Left ventricle myocardium inferior (tissue), 1 donor: ENCODE measurements around the gene B3GNT9. TPM values are rescaled to one million over a fixed set of nuclear protein-coding genes. Genes with fewer than 3 reads are reported as not detected.

ENCODE experiments used
- DNase-seq: peaks from one replicate; pipeline ENCODE4 v3.0.0-alpha.2; 2020
- H3K27ac ChIP-seq: fragments of 200-600 bp; replicated peaks from 2 replicates; pipeline ENCODE4 v1.8.0; 2021
- H3K27me3 ChIP-seq: fragments of 200-600 bp; 2 replicates; pipeline ENCODE4 v1.8.0; 2021; ENCODE audit warnings: low read depth
- H3K36me3 ChIP-seq: fragments of 200-600 bp; 2 replicates; pipeline ENCODE4 v1.8.0; 2021
- H3K4me1 ChIP-seq: fragments of 200-600 bp; 2 replicates; pipeline ENCODE4 v1.8.0; 2021
- H3K4me3 ChIP-seq: fragments of 200-600 bp; 2 replicates; pipeline ENCODE4 v1.8.0; 2021; ENCODE audit warnings: mild to moderate bottlenecking, moderate library complexity
- H3K9me3 ChIP-seq: fragments of 200-600 bp; replicated peaks from 2 replicates; pipeline ENCODE4 v1.8.0; 2021
- intact Hi-C: fragments of 100-400 bp; cut with micrococcal nuclease; formaldehyde crosslinking; loops from one replicate; pipeline ENCODE4 v1.11.0; 2022
- total RNA-seq: library from RNA; stranded (reverse); fragmentation: NEBNext Ultra II Directional; extraction: Animal tissue kit (Norgen Biotek cat#: 25700); gene quantifications from one replicate; pipeline ENCODE4 v1.2.1, GENCODE V29; 2021
- TF ChIP-seq, protein P1 (sequence below): fragments of 200-600 bp; IDR thresholded peaks from 2 replicates; pipeline ENCODE4 v1.8.0; 2021; ENCODE audit warnings: antibody characterized with exemption, mild to moderate bottlenecking, borderline replicate concordance
- donor health status: DM: no; HTN: yes; CAD: no; lungs with severe emphysema.

B3GNT9 gene
- total RNA-seq, 1 donor from 2014 or later, result 9.8 TPM

GRCh38 chr16:67105246-67105645 is 45.6 kb downstream of the B3GNT9 start:
- no peak for DNase-seq
- intact Hi-C loops, result no loop called here
- Histone ChIP-seq H3K4me3 (no peak overlapping the region), H3K27ac (peak overlapping the region; percentile 13), H3K27me3 (no peaks in the 10 kb centered on the region), H3K4me1 (peaks cover 27% of the 10 kb centered on the region), H3K36me3 (peaks cover 5% of the 10 kb centered on the region), H3K9me3 (no peaks in the 10 kb centered on the region)
- TF ChIP-seq, protein P1, sequence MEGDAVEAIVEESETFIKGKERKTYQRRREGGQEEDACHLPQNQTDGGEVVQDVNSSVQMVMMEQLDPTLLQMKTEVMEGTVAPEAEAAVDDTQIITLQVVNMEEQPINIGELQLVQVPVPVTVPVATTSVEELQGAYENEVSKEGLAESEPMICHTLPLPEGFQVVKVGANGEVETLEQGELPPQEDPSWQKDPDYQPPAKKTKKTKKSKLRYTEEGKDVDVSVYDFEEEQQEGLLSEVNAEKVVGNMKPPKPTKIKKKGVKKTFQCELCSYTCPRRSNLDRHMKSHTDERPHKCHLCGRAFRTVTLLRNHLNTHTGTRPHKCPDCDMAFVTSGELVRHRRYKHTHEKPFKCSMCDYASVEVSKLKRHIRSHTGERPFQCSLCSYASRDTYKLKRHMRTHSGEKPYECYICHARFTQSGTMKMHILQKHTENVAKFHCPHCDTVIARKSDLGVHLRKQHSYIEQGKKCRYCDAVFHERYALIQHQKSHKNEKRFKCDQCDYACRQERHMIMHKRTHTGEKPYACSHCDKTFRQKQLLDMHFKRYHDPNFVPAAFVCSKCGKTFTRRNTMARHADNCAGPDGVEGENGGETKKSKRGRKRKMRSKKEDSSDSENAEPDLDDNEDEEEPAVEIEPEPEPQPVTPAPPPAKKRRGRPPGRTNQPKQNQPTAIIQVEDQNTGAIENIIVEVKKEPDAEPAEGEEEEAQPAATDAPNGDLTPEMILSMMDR, result no peak

- TF ChIP-seq, protein P1, result no peak
- Histone ChIP-seq H3K27me3 (no peaks in the 10 kb centered on the region), H3K36me3 (peaks cover 5% of the 10 kb centered on the region), H3K4me3 (no peak overlapping the region), H3K9me3 (no peaks in the 10 kb centered on the region), H3K4me1 (peaks cover 23% of the 10 kb centered on the region), H3K27ac (peak overlapping the region; percentile 13)
- intact Hi-C loops, result no loop called here
- DNase-seq, result no peak
Observed at GRCh38 chr16:67104845-67105244, 46.0 kb downstream of the B3GNT9 start.

DNA sequence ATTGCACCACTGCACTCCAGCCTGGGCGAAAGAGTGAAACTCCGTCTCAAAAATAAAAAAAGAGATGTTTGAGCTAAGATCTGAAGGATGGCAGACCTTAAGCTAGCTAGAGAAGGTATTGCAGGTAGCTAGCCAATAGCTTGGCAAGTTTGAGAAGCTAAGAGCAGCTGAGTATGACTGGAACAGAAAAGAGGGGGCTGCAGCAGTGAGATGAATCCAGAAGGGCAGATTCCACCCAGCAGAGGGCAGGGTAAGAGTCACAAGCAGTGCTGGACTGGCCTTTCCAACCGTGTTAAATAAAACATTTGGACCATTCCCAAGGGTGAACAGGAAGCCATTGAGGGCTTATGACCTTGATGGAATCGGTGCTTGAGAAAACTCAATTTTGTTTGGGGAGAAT is 46.7 kb downstream of the B3GNT9 start:
- DNase-seq, result no peak
- Histone ChIP-seq H3K36me3 (peaks cover 5% of the 10 kb centered on the region), H3K27me3 (no peaks in the 10 kb centered on the region), H3K4me3 (no peak overlapping the region), H3K27ac (no peak overlapping the region), H3K9me3 (no peaks in the 10 kb centered on the region), H3K4me1 (peaks cover 18% of the 10 kb centered on the region)
- TF ChIP-seq, protein P1, result peak; percentile 48
- intact Hi-C loops, result no loop called here

DNA sequence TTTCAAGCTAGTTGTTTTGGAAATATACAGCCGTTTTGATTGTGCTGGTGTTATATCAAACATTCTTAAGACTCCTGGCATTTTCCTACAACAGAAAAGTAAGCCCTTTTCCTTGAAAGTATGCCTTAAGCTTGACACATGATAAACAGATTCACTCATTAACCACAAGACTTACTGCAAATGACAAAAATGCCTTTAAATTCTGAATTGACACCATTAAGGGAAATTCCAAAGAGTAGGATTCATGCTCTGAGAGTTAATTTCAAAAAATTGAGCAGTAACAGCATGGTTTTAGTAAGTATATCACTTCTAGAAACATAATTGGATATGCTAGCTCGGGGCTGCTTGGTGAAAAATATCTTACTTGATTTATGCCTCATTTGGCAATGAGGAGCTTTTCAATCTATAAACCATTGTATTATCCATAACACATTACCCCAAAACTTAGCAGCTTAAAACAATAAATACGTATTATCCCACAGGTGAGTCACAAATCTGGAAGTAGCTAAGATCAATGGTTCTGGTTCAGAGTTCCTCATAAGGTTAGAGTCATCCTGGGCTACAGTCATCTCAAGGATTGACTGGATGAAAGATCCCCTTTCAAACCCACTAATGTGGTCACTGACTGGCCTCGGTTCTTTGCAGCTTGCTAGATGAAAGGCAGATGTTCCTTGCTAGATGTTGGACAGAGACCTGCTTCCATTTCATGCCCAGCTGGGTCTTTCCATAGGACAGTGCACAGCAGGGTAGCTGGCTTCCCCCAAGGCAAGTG is 49.3 kb downstream of the B3GNT9 start:
- Histone ChIP-seq H3K27me3 (no peaks in the 10 kb centered on the region), H3K9me3 (no peaks in the 10 kb centered on the region), H3K4me1 (peaks cover 19% of the 10 kb centered on the region), H3K27ac (no peak overlapping the region), H3K4me3 (no peak overlapping the region), H3K36me3 (peaks cover 5% of the 10 kb centered on the region)
- no peak for DNase-seq
- TF ChIP-seq, protein P1, result no peak
- intact Hi-C loops, result no loop called here

DNA sequence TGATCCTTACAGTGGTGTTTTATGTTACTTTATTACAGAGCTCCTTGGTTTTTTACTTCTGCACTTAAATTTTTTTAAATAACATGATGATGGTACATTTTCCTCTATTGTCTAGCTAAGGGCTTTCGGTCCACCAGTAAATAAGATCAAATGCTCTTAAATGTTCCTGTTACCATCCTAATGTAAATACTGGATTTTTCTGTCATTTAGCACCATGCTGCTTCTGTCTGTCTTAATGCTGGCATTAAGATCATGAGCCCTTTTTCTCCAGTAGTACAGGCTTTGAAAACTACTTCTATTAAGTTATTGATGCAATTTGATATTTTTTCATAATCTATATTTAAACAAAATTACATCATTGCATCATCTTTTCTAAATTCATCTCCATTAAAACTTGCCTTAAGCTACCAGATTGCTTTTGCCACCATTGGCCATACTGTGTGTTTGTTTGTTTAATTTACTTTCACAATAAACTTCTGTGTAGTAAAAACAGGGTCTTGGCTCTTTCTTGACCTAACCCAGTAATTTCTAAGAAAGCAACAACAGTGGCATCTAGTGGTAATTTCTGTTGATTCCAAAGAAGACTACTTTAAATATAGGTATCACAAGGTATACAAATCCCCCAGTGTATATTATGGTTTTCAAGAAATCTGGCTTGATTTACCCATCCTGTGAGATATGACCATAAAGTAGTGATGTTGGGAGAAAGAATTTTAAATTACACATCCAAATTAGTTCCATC is 50.1 kb downstream of the B3GNT9 start:
- Histone ChIP-seq H3K27ac (no peak overlapping the region), H3K9me3 (no peaks in the 10 kb centered on the region), H3K4me3 (no peak overlapping the region), H3K36me3 (peaks cover 5% of the 10 kb centered on the region), H3K4me1 (peaks cover 13% of the 10 kb centered on the region), H3K27me3 (no peaks in the 10 kb centered on the region)
- no peak for DNase-seq
- intact Hi-C loops, result no loop called here
- TF ChIP-seq, protein P1, result peak; percentile 24
